B cell (primary cell): Measurements from ENCODE around the gene CRYBA1.

ENCODE experiments used
- EZH2 ChIP-seq: IDR thresholded peaks from 2 replicates; pipeline ENCODE4 v1.6.1; 2012; ENCODE audit warnings: borderline replicate concordance, low read depth, mild to moderate bottlenecking, moderate library complexity, low read length; ENCODE audit not compliant: insufficient read depth, poor library complexity, severe bottlenecking
- TF ChIP-seq, protein P1 (sequence below): fragments of 200-600 bp; IDR thresholded peaks from one replicate; pipeline ENCODE4 v1.8.0; 2022; ENCODE audit warnings: antibody characterized with exemption, mild to moderate bottlenecking

GRCh38 chr17:29212094-29212631 lies 34.5 kb upstream of the CRYBA1 start:
- TF ChIP-seq, protein P1, sequence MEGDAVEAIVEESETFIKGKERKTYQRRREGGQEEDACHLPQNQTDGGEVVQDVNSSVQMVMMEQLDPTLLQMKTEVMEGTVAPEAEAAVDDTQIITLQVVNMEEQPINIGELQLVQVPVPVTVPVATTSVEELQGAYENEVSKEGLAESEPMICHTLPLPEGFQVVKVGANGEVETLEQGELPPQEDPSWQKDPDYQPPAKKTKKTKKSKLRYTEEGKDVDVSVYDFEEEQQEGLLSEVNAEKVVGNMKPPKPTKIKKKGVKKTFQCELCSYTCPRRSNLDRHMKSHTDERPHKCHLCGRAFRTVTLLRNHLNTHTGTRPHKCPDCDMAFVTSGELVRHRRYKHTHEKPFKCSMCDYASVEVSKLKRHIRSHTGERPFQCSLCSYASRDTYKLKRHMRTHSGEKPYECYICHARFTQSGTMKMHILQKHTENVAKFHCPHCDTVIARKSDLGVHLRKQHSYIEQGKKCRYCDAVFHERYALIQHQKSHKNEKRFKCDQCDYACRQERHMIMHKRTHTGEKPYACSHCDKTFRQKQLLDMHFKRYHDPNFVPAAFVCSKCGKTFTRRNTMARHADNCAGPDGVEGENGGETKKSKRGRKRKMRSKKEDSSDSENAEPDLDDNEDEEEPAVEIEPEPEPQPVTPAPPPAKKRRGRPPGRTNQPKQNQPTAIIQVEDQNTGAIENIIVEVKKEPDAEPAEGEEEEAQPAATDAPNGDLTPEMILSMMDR, result no peak
- TF ChIP-seq EZH2, result no peak
